Tibial artery (tissue), 4 donors: ENCODE results near the gene CLEC3B.

ENCODE experiments used
- DNase-seq, 2 donors: peaks; one replicate each; pipeline ENCODE4 v3.0.0-alpha.2; 2019
- H3K27ac ChIP-seq, 2 donors: fragments of 200-600 bp; sonication (generic) in 1 of 2; 1 replicate in 1 of 2; 2 replicates in 1 of 2; pipeline ENCODE4 v1.5.1; 2018 to 2019; ENCODE audit warnings: mild to moderate bottlenecking in 1 of 2
- H3K27me3 ChIP-seq, 2 donors: fragments of 200-600 bp; sonication (generic) in 1 of 2; one replicate each; pipeline versions ENCODE4 v1.5.1 to v1.6.0; 2016 to 2019
- H3K36me3 ChIP-seq, 3 donors: fragments of 200-600 bp; sonication (generic) in 2 of 3; one replicate each; pipeline ENCODE4 v1.5.1; 2016 to 2019; ENCODE audit warnings: mild to moderate bottlenecking in 2 of 3
- H3K4me1 ChIP-seq, 4 donors: fragments of 200-600 bp; sonication (generic) in 2 of 4; 1 replicate in 3 of 4; 2 replicates in 1 of 4; pipeline ENCODE4 v1.5.1; 2016 to 2019
- H3K4me3 ChIP-seq, 2 donors: fragments of 200-600 bp; sonication (generic) in 1 of 2; 1 replicate in 1 of 2; 2 replicates in 1 of 2; pipeline ENCODE4 v1.5.1; 2018 to 2019; ENCODE audit warnings: mild to moderate bottlenecking in 2 of 2
- H3K9me3 ChIP-seq, 3 donors: fragments of 200-600 bp; sonication (generic) in 1 of 3; one replicate each; pipeline ENCODE4 v1.5.1; 2016 to 2019
- CTCF ChIP-seq, 2 experiments: fragments of 200-600 bp in 1 of 2; fragments of 450-650 bp in 1 of 2; IDR thresholded peaks; one replicate each; pipeline ENCODE4 v1.5.1; 2017 to 2019; ENCODE audit warnings: antibody characterized with exemption in 2 of 2, mild to moderate bottlenecking in 1 of 2, moderate library complexity in 1 of 2
- intact Hi-C: fragments of 100-400 bp; cut with DNase I; formaldehyde crosslinking; loops from one replicate; pipeline ENCODE4 v1.15.0; 2023; ENCODE audit warnings: low total_unique reads

The CLEC3B gene

GRCh38 chr3:45026038-45026437 lies at the start of gene CLEC3B:
Gene CLEC3B (plus strand): TSS chr3:45026303. CDS start chr3:45026363, 60 bp downstream.
- no peaks in the 10 kb centered on the region for H3K27me3 ChIP-seq
- intact Hi-C loops: no loop called here

GRCh38 chr3:44981220-44981619 lies 44.9 kb upstream of the CLEC3B start:
- no peak overlapping the region for H3K27ac ChIP-seq
- no peak for DNase-seq

More at GRCh38 chr3:45026038-45026437, at the start of gene CLEC3B:
- Histone ChIP-seq H3K36me3 (peaks cover 0 to 4% (median 0%) of the 10 kb centered on the region in 3 donors), H3K9me3 (no peaks in the 10 kb centered on the region), H3K4me1 (peaks cover 0 to 62% (median 59%) of the 10 kb centered on the region in 4 donors), H3K4me3 (peak within 1 kb of the TSS; percentile 35 to 40), H3K27ac (peak within 1 kb of the TSS; percentile 75 to 76)
- TF ChIP-seq CTCF (IDR thresholded peaks at IDR 0.05): no peak
- DNase-seq: peak; percentile 70 to 88

GRCh38 chr3:44981751-44982150 lies 44.4 kb upstream of the CLEC3B start:
- H3K9me3 ChIP-seq: no peaks in the 10 kb centered on the region
- no peaks in the 10 kb centered on the region for H3K27me3 ChIP-seq
- no peak overlapping the region for H3K4me3 ChIP-seq
- no peak overlapping the region for H3K27ac ChIP-seq
- no peak for DNase-seq
- TF ChIP-seq CTCF (IDR thresholded peaks at IDR 0.05): no peak
- no peaks in the 10 kb centered on the region for H3K36me3 ChIP-seq
- peaks cover 0 to 53% (median 22%) of the 10 kb centered on the region in 4 donors for H3K4me1 ChIP-seq
- intact Hi-C loops: no loop called here

More at GRCh38 chr3:44981220-44981619, 44.9 kb upstream of the CLEC3B start:
- intact Hi-C loops: no loop called here
- Histone ChIP-seq H3K9me3 (no peaks in the 10 kb centered on the region), H3K27me3 (no peaks in the 10 kb centered on the region), H3K36me3 (no peaks in the 10 kb centered on the region), H3K4me3 (no peak overlapping the region), H3K4me1 (peaks cover 0 to 56% (median 23%) of the 10 kb centered on the region in 4 donors)
- TF ChIP-seq CTCF (IDR thresholded peaks at IDR 0.05): no peak

- peaks cover 0 to 42% (median 13%) of the 10 kb centered on the region in 4 donors for H3K4me1 ChIP-seq
- intact Hi-C loops: no loop called here
- DNase-seq: no peak
- no peaks in the 10 kb centered on the region for H3K27me3 ChIP-seq
- no peaks in the 10 kb centered on the region for H3K9me3 ChIP-seq
- no peak overlapping the region for H3K4me3 ChIP-seq
- TF ChIP-seq CTCF (IDR thresholded peaks at IDR 0.05): no peak
- no peaks in the 10 kb centered on the region for H3K36me3 ChIP-seq
- peak overlapping the region in 1 of 2 donors; percentile 33 for H3K27ac ChIP-seq
Observed at GRCh38 chr3:44982817-44983216, 43.3 kb upstream of the CLEC3B start.

- no peaks in the 10 kb centered on the region for H3K36me3 ChIP-seq
- no peaks in the 10 kb centered on the region for H3K9me3 ChIP-seq
- no peak for TF ChIP-seq CTCF (IDR thresholded peaks at IDR 0.05)
- H3K27me3 ChIP-seq: no peaks in the 10 kb centered on the region
- intact Hi-C loops: no loop called here
- peak overlapping the region; percentile 33 to 34 for H3K27ac ChIP-seq
- peaks cover 0 to 39% (median 12%) of the 10 kb centered on the region in 4 donors for H3K4me1 ChIP-seq
- no peak overlapping the region for H3K4me3 ChIP-seq
- DNase-seq: no peak
Observed at GRCh38 chr3:44983484-44983941, 42.6 kb upstream of the CLEC3B start.
